Activated CD4-positive, alpha-beta T cell treated with anti-CD3 and anti-CD28 coated beads, Interleukin-2, Interleukin-6, amounts not matched to agents 100 ng/mL and 50 ng/mL, durations not matched to agents 16 hours and 8 hours (primary cell): Measurements from ENCODE around the gene CEACAM5.
A peak's percentile ranks its signal among the peaks of the same experiment; 100 is the strongest.
"Not testable (repeated sequence)": the region's sequence is repeated elsewhere in the genome, so short reads cannot be mapped to it uniquely, and the experiment has no call there.

Experiments used
- DNase-seq: peaks from one replicate; pipeline ENCODE4 v3.0.0-alpha.2; 2020

The CEACAM5 gene

DNA sequence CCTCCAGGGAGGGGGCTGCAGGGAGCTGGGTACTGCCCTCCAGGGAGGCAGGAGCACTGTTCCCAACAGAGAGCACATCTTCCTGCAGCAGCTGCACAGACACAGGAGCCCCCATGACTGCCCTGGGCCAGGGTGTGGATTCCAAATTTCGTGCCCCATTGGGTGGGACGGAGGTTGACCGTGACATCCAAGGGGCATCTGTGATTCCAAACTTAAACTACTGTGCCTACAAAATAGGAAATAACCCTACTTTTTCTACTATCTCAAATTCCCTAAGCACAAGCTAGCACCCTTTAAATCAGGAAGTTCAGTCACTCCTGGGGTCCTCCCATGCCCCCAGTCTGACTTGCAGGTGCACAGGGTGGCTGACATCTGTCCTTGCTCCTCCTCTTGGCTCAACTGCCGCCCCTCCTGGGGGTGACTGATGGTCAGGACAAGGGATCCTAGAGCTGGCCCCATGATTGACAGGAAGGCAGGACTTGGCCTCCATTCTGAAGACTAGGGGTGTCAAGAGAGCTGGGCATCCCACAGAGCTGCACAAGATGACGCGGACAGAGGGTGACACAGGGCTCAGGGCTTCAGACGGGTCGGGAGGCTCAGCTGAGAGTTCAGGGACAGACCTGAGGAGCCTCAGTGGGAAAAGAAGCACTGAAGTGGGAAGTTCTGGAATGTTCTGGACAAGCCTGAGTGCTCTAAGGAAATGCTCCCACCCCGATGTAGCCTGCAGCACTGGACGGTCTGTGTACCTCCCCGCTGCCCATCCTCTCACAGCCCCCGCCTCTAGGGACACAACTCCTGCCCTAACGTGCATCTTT, 7.8 kb upstream of the CEACAM5 start:
- no peak for DNase-seq

DNA sequence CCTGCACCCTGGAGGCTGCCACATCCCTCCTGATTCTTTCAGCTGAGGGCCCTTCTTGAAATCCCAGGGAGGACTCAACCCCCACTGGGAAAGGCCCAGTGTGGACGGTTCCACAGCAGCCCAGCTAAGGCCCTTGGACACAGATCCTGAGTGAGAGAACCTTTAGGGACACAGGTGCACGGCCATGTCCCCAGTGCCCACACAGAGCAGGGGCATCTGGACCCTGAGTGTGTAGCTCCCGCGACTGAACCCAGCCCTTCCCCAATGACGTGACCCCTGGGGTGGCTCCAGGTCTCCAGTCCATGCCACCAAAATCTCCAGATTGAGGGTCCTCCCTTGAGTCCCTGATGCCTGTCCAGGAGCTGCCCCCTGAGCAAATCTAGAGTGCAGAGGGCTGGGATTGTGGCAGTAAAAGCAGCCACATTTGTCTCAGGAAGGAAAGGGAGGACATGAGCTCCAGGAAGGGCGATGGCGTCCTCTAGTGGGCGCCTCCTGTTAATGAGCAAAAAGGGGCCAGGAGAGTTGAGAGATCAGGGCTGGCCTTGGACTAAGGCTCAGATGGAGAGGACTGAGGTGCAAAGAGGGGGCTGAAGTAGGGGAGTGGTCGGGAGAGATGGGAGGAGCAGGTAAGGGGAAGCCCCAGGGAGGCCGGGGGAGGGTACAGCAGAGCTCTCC, 6.9 kb upstream of the CEACAM5 start:
- DNase-seq, result peak; percentile 19

DNA sequence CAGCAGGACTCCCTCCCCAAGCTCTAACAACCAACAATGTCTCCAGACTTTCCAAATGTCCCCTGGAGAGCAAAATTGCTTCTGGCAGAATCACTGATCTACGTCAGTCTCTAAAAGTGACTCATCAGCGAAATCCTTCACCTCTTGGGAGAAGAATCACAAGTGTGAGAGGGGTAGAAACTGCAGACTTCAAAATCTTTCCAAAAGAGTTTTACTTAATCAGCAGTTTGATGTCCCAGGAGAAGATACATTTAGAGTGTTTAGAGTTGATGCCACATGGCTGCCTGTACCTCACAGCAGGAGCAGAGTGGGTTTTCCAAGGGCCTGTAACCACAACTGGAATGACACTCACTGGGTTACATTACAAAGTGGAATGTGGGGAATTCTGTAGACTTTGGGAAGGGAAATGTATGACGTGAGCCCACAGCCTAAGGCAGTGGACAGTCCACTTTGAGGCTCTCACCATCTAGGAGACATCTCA, 6.2 kb upstream of the CEACAM5 start:
- DNase-seq, result no peak

DNA sequence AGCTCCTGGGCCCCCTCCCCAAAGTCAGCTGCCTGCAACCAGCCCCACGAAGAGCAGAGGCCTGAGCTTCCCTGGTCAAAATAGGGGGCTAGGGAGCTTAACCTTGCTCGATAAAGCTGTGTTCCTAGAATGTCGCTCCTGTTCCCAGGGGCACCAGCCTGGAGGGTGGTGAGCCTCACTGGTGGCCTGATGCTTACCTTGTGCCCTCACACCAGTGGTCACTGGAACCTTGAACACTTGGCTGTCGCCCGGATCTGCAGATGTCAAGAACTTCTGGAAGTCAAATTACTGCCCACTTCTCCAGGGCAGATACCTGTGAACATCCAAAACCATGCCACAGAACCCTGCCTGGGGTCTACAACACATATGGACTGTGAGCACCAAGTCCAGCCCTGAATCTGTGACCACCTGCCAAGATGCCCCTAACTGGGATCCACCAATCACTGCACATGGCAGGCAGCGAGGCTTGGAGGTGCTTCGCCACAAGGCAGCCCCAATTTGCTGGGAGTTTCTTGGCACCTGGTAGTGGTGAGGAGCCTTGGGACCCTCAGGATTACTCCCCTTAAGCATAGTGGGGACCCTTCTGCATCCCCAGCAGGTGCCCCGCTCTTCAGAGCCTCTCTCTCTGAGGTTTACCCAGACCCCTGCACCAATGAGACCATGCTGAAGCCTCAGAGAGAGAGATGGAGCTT, 4.7 kb upstream of the CEACAM5 start:
- no peak for DNase-seq

DNA sequence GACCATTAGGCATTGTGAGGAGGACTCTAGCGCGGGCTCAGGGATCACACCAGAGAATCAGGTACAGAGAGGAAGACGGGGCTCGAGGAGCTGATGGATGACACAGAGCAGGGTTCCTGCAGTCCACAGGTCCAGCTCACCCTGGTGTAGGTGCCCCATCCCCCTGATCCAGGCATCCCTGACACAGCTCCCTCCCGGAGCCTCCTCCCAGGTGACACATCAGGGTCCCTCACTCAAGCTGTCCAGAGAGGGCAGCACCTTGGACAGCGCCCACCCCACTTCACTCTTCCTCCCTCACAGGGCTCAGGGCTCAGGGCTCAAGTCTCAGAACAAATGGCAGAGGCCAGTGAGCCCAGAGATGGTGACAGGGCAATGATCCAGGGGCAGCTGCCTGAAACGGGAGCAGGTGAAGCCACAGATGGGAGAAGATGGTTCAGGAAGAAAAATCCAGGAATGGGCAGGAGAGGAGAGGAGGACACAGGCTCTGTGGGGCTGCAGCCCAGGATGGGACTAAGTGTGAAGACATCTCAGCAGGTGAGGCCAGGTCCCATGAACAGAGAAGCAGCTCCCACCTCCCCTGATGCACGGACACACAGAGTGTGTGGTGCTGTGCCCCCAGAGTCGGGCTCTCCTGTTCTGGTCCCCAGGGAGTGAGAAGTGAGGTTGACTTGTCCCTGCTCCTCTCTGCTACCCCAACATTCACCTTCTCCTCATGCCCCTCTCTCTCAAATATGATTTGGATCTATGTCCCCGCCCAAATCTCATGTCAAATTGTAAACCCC, 2.8 kb upstream of the CEACAM5 start:
- peak; percentile 24 for DNase-seq

DNA sequence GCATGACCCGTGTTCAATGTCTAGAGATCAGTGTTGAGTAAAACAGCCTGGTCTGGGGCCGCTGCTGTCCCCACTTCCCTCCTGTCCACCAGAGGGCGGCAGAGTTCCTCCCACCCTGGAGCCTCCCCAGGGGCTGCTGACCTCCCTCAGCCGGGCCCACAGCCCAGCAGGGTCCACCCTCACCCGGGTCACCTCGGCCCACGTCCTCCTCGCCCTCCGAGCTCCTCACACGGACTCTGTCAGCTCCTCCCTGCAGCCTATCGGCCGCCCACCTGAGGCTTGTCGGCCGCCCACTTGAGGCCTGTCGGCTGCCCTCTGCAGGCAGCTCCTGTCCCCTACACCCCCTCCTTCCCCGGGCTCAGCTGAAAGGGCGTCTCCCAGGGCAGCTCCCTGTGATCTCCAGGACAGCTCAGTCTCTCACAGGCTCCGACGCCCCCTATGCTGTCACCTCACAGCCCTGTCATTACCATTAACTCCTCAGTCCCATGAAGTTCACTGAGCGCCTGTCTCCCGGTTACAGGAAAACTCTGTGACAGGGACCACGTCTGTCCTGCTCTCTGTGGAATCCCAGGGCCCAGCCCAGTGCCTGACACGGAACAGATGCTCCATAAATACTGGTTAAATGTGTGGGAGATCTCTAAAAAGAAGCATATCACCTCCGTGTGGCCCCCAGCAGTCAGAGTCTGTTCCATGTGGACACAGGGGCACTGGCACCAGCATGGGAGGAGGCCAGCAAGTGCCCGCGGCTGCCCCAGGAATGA, 1.5 kb upstream of the CEACAM5 start:
- peak; percentile 75 for DNase-seq

DNA sequence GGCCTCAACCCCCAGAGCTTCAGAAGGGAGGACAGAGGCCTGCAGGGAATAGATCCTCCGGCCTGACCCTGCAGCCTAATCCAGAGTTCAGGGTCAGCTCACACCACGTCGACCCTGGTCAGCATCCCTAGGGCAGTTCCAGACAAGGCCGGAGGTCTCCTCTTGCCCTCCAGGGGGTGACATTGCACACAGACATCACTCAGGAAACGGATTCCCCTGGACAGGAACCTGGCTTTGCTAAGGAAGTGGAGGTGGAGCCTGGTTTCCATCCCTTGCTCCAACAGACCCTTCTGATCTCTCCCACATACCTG, 969 bp upstream of the CEACAM5 start:
- DNase-seq, result no peak

DNA sequence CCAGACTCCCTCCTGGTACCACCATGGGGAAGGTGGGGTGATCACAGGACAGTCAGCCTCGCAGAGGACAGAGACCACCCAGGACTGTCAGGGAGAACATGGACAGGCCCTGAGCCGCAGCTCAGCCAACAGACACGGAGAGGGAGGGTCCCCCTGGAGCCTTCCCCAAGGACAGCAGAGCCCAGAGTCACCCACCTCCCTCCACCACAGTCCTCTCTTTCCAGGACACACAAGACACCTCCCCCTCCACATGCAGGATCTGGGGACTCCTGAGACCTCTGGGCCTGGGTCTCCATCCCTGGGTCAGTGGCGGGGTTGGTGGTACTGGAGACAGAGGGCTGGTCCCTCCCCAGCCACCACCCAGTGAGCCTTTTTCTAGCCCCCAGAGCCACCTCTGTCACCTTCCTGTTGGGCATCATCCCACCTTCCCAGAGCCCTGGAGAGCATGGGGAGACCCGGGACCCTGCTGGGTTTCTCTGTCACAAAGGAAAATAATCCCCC, 505 bp upstream of the CEACAM5 start:
- no peak for DNase-seq

DNA sequence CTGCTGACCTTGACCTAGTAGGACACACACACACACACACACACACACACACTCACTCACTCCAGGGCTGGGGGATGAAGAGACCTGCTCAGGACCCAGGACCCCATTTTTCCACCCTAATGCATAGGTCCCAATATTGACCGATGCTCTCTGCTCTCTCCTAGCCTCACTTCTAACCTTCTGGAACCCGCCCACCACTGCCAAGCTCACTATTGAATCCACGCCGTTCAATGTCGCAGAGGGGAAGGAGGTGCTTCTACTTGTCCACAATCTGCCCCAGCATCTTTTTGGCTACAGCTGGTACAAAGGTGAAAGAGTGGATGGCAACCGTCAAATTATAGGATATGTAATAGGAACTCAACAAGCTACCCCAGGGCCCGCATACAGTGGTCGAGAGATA, 1.1 kb downstream of the CEACAM5 start:
- not testable (repeated sequence) for DNase-seq

DNA sequence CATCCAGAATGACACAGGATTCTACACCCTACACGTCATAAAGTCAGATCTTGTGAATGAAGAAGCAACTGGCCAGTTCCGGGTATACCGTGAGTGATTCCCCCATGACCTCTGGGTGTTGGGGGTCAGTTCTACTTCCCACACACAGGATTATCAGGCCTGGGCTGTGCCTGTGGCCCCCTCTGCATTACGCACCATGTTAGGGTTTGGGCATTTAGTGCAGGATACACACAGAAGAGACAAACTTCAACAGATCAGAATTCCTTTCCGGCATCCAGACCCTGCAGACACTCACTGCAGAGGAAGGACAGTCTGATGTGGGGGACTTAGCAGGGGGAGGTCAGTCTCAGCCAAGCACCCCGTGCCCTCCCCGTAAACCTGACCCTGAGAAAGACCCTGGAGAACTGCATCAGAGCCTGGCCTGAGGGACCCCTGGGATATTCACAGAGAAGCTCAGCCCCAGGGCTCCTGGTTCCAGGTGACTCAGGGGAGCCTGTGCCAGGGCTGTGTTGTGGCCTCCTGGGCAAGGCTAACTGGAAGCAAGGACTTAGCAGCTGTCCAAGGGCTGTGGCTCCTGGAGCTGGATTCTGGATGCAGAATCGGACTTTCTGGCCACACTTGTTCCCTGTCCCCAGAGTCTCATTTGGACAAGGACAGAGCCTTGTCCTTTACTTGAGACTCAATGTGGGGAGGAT, 1.7 kb downstream of the CEACAM5 start:
- no peak for DNase-seq

DNA sequence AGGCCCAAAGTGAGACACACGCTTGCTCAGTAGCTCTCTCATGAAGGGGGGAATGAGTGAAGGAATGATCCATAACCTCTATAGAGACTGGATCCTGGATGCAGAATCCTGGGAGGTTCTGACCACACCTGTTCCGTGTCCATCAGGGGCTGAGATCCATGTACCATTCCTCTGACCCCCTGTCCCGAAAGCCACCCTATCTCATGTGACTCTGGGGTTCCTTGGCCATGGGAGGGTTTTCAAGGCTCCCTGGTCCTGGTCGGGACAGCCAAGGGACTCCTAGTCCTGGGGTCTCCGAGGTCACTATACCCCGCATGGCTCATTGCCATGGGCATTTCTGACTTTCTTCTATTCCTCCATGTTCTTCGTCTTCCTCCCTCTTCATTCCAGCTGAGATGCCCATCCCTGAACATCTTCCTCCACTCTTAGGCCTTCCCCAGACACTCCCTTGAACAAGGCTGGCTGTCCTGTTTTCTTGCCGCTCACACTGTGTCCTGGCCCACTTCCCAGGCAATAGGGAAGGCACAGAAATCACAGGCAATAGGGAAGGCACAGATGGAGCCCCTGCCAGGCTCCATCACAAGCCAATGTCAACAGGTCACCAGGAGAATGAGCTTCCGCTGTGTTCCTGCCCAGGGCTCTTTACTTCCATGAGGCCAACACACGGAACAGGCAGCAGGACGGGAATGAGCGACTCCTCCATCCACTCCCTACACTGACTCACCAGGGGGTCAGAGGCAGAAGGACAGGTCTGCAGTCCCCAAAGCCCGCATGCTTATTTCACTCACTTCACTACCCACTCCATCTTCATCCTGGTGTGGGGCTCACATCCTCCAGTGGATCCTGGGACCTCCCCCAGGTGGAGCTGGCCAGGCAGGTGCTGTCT, 3.2 kb downstream of the CEACAM5 start:
- DNase-seq, result no peak

DNA sequence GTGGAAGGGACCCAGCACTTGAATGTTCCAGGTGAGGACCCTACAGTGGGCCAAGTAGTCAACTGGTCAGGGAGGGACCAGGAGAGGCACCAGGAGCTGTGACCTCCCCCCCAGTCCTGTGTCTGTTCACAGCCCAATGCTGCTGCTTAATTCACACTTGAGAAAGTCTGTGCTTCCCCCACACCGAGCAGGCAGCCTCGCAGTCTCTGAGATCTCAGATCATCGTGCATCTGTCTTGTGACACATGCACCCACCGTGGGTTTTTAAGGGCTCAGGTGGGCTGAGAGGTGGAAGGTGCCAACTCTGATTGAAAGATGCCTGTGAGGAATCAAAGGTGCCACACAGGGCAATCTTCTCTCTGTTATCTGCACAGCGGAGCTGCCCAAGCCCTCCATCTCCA, 6.2 kb downstream of the CEACAM5 start:
- no peak for DNase-seq

DNA sequence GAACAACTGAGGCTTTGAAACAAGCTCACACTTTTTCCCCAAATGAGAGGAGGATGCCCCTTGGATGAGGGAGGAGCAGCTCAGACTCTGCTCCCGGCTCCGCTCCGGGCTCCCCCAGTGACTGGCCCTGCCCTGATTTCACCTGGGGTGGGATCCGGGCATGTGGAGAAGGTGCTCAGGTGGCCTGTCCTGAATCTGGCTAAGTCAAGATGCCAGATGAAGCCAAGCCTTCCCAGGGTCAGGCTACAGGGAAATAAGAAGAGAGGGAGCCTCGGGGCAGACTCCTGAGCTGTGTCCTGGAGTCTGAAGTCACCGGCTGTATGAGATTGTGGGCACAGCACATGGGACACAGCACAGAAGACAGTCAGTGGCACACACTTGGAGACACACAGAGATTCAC, 10.3 kb downstream of the CEACAM5 start:
- no peak for DNase-seq

DNA sequence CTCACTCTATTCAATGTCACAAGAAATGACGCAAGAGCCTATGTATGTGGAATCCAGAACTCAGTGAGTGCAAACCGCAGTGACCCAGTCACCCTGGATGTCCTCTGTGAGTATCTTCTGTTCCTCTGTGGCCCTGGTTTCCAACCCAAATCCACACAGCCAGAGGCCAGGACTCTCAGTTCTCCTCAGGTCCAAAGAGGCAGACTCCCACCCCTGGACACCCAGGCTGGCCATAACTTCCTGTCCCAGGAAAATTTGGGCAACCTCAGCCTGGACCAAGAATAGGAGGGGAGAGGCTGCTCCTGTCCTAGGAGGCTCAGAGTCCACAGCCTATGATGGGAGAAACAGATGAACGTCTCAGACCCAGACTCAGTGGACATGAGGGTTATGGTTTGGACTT, 11.7 kb downstream of the CEACAM5 start:
- no peak for DNase-seq

DNA sequence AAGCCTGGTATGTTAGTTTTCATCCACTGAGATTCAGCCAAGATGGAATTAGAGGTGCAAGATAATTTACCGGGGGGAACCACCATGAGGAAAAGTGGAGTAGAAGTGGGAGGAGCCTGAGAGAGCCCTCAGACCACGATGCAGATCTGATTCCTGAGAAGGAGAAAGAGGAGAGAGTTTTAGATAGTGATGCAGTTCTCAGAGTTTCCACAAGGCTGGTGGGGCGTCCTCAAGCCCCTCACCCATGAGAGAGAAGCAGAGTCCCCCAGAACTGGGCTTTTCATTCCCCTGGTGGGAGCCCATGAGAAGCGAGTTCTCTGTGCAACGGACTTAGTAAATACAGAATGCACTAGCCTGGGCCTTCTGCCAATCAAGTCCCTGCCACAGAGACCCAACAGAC, 18.1 kb downstream of the CEACAM5 start:
- no peak for DNase-seq

DNA sequence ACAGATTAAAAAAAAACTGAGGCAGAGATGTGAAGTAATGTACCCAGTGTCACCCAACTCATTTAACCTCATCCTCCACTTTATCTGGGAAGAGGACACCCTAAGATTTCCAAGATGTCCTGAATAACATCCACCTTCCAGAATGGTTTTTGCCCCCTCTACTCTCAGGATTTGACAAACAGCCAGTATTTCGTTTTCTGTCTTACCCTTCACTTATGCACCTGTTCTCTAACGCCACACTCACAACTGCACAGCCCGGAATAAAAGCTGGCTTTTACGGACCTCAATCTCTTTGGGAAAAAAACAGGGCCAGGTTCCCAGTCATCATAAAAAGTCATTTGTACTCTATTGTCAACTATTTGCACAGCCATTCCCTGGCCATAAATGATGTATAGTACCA, 25.7 kb downstream of the CEACAM5 start:
- no peak for DNase-seq

DNA sequence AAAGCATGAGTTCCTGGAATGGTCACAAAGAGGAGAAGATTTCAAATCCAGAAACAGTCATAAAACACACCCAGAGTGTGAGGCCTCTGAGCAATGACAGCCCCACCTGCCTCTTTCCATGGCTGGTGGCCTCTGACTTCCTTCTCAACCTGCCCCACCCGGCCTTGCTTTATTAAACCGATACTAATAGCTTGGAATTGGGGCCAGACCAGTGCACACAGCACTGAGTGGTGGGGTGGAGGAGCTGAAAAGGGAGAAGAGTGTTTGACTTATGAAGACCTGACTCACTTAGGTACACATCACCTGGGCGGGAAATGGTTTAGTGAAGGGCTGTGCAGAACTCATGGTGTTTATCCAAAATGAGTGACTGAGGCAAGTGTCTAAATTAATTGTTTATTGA, 26.2 kb downstream of the CEACAM5 start:
- no peak for DNase-seq

DNA sequence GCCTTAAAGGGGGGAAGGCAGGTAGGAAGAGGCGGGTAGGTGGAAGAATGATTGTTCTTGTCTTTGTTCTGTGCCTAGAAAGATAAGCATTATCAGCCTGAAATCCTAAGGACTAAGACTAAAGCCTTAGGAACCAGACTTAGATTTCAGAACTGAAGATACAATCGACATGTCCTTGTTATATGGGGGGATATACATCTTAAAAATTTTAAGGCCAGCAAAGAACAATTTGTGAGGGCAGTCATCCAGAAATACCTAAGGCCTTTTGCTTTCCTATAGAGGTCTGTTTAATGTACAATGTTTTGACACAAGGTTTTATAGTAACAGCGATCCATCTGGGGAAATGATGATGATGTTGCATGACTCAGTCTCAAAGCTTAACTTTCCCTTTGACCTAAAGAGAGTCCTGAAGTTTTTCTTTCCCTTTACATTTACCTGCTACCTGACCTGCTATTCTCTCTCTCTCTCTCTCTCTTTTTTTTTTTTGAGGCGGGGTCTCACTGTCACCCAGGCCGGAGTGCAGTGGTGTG, 26.7 kb downstream of the CEACAM5 start:
- DNase-seq, result no peak

DNA sequence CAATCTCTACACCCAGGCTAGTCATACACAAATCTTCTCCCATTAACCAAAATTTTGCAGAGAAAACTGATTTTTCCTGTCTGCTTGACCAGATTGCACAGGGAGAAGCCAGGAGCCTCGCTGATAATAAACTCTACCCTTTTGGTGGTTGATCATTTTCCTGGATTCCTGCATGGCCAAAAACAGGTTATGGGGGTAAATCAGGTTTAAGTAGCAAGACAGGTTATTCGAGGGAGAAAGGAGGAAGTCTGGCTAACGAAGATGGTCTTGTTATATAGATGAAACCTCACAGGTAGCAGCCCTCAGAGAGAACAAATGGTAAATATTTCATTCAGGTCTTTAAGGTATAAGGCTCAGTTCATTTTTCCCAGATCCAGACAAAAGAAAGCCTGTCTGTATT, 30.9 kb downstream of the CEACAM5 start:
- DNase-seq, result no peak
